B cell (primary cell): Measurements from ENCODE around the gene SLC7A10. TPM values are rescaled to one million over a fixed set of nuclear protein-coding genes. Genes with fewer than 3 reads are reported as not detected.

Experiments used
- ATAC-seq: fragments of 200-7000 bp; cut with Tn5 transposase; one replicate; pipeline ENCODE4 v1.10.0; 2021; ENCODE audit warnings: low read depth, mild to moderate bottlenecking, moderate number of reproducible peaks, moderate library complexity
- CTCF ChIA-PET: fragments of 350-600 bp; sonication (Branson Sonifier 250); formaldehyde crosslinking; loops from one replicate; lab custom pipeline; 2021; ENCODE audit warnings: antibody characterized with exemption, inconsistent platforms; lab: Charles Lee
- POLR2A ChIA-PET: fragments of 350-600 bp; sonication (Branson Sonifier 250); formaldehyde crosslinking; loops from one replicate; lab custom pipeline; 2021; ENCODE audit warnings: antibody characterized with exemption; lab: Charles Lee
- DNase-seq: peaks from one replicate; pipeline ENCODE4 v3.0.0; 2013
- H2AFZ ChIP-seq: 2 replicates; pipeline ENCODE4 v1.6.1; 2012; ENCODE audit warnings: mild to moderate bottlenecking, low read depth, low read length; ENCODE audit not compliant: insufficient read depth, poor library complexity, severe bottlenecking
- H3K27ac ChIP-seq, 2 donors: 1 replicate in 1 of 2; 2 replicates in 1 of 2; pipeline ENCODE4 v1.5.1; 2012 to 2013; ENCODE audit warnings: low read length in 2 of 2, mild to moderate bottlenecking in 2 of 2, moderate library complexity in 1 of 2
- H3K27me3 ChIP-seq, 4 experiments: fragments of 200-600 bp in 1 of 4; sonication (generic) in 1 of 4; replicated peaks in 1 of 4; 1 replicate in 2 of 4; 2 replicates in 2 of 4; pipeline versions ENCODE4 v1.6.1 to v1.7.0; 2013 to 2016; ENCODE audit warnings: low read length in 3 of 4, mild to moderate bottlenecking in 2 of 4, mixed read lengths in 1 of 4, moderate library complexity in 1 of 4; ENCODE audit not compliant: insufficient read depth in 4 of 4, control insufficient read depth in 3 of 4; ENCODE audit errors: control extremely low read depth in 1 of 4
- H3K36me3 ChIP-seq, 2 experiments: replicated peaks in 1 of 2; 1 replicate in 1 of 2; 2 replicates in 1 of 2; pipeline versions ENCODE4 v1.6.1 to v1.7.1; 2013; ENCODE audit warnings: low read length in 1 of 2; ENCODE audit not compliant: insufficient read depth in 2 of 2, control insufficient read depth in 1 of 2; ENCODE audit errors: control extremely low read depth in 1 of 2, extremely low read depth in 1 of 2
- H3K4me1 ChIP-seq, 2 donors: fragments of 200-600 bp in 1 of 2; sonication (generic) in 1 of 2; 1 replicate in 1 of 2; 2 replicates in 1 of 2; pipeline versions ENCODE4 v1.5.1 to v1.6.1; 2013 to 2017; ENCODE audit warnings: low read length in 2 of 2; ENCODE audit not compliant: control insufficient read depth in 2 of 2, insufficient read depth in 2 of 2
- H3K4me2 ChIP-seq: replicated peaks from 2 replicates; pipeline ENCODE3; 2012; ENCODE audit warnings: mild to moderate bottlenecking, low read depth, low read length; ENCODE audit not compliant: poor library complexity, severe bottlenecking
- H3K4me3 ChIP-seq, 5 experiments: fragments of 200-600 bp in 1 of 5; sonication (generic) in 1 of 5; 1 replicate in 3 of 5; 2 replicates in 2 of 5; pipeline versions ENCODE4 v1.5.1 to v1.7.0; 2011 to 2016; ENCODE audit warnings: low read length in 4 of 5, mild to moderate bottlenecking in 4 of 5, low read depth in 2 of 5, control low read depth in 1 of 5, moderate library complexity in 1 of 5; ENCODE audit not compliant: insufficient read depth in 1 of 5; ENCODE audit errors: control extremely low read depth in 1 of 5, extremely low read depth in 1 of 5
- H3K79me2 ChIP-seq: fragments of 200-600 bp; sonication (generic); one replicate; pipeline ENCODE4 v1.6.0; 2016; ENCODE audit warnings: low read length; ENCODE audit not compliant: control insufficient read depth, insufficient read depth
- H3K9ac ChIP-seq: fragments of 200-600 bp; sonication (generic); 2 replicates; pipeline ENCODE4 v1.6.1; 2017; ENCODE audit warnings: mild to moderate bottlenecking, low read length, moderate library complexity
- H3K9me3 ChIP-seq, 3 donors: one replicate each; pipeline versions ENCODE4 v1.6.1 to v1.7.1; 2013; ENCODE audit warnings: low read length in 2 of 3; ENCODE audit not compliant: control insufficient read depth in 2 of 3, insufficient read depth in 1 of 3; ENCODE audit errors: control extremely low read depth in 1 of 3
- H4K20me1 ChIP-seq: 2 replicates; pipeline ENCODE4 v1.6.0; 2012; ENCODE audit warnings: mild to moderate bottlenecking, low read length; ENCODE audit not compliant: insufficient read depth, control insufficient read depth, poor library complexity, severe bottlenecking
- H3K27ac Mint-ChIP-seq: one replicate; pipeline ENCODE4 v1.8.0; 2021; ENCODE audit warnings: mixed read lengths
- H3K27me3 Mint-ChIP-seq: one replicate; pipeline ENCODE4 v1.8.0; 2021; ENCODE audit warnings: mixed read lengths
- H3K4me1 Mint-ChIP-seq: one replicate; pipeline ENCODE4 v1.8.0; 2021; ENCODE audit warnings: mixed read lengths
- H3K4me3 Mint-ChIP-seq: one replicate; pipeline ENCODE4 v1.8.0; 2021; ENCODE audit warnings: mixed read lengths
- H3K9me3 Mint-ChIP-seq: one replicate; pipeline ENCODE4 v1.8.0; 2022; ENCODE audit warnings: mixed read lengths; ENCODE audit not compliant: insufficient read depth
- CTCF ChIP-seq: fragments of 200-600 bp; IDR thresholded peaks from one replicate; pipeline ENCODE4 v1.8.0; 2022; ENCODE audit warnings: antibody characterized with exemption, mild to moderate bottlenecking
- EZH2 ChIP-seq: IDR thresholded peaks from 2 replicates; pipeline ENCODE4 v1.6.1; 2012; ENCODE audit warnings: borderline replicate concordance, low read depth, mild to moderate bottlenecking, moderate library complexity, low read length; ENCODE audit not compliant: insufficient read depth, poor library complexity, severe bottlenecking
- WGBS: methylation state at CpG from one replicate; pipeline ENCODE4 v1.1.5; 2013; ENCODE audit warnings: missing lambda C conversion rate; ENCODE audit not compliant: insufficient coverage; 5-methylcytosine and 5-hydroxymethylcytosine counted together
- intact Hi-C: fragments of 100-400 bp; cut with micrococcal nuclease; formaldehyde crosslinking; loops from one replicate; pipeline ENCODE4 v1.10.0; 2022
- polyA plus RNA-seq: library from polyadenylated mRNA; depleted of rRNA; stranded (reverse); fragments of >200 nt; gene quantifications from 2 replicates; pipeline ENCODE4 v1.2.3, GENCODE V29; 2012
- total RNA-seq, 2 donors: library from RNA; stranded (reverse); fragments of 120-200 nt in 1 of 2; gene quantifications; 1 replicate in 1 of 2; 2 replicates in 1 of 2; pipeline versions ENCODE4 v1.2.3 to v1.2.4, GENCODE V29; 2013 to 2022

SLC7A10 gene
- total and polyA plus RNA-seq, 2 donors (not counting 1 experiment from before 2014, with no cell fraction given), result not detected

GRCh38 chr19:33159893-33160292 lies 65.8 kb downstream of the SLC7A10 start:
- 100% methylated on average over 7 of the region's 8 CpGs for WGBS
- no peak overlapping the region for H3K4me3 Mint-ChIP-seq
- ATAC-seq (no peak), DNase-seq (no peak)
- H2AFZ ChIP-seq, result no peak overlapping the region
- no peaks in the 10 kb centered on the region for H3K9me3 Mint-ChIP-seq
- peaks cover 0 to 4% of the 10 kb centered on the region in 2 donors for H3K4me1 ChIP-seq
- intact Hi-C loops, result no loop called here
- no peaks in the 10 kb centered on the region for H3K27me3 Mint-ChIP-seq
- peaks cover 4% of the 10 kb centered on the region for H3K4me1 Mint-ChIP-seq
- H3K9me3 ChIP-seq, result no peaks in the 10 kb centered on the region
- no peak overlapping the region for H3K27ac ChIP-seq
- ChIA-PET CTCF (interaction anchor here (0.8 to 2.1 kb wide), 4 partner anchors 11 to 24 kb away, joined by 4 to 8 read pairs (median 6); no protein-coding TSS in a partner anchor), POLR2A (no interaction called here)
- H3K27ac Mint-ChIP-seq, result no peak overlapping the region
- H3K27me3 ChIP-seq, result peaks cover 0 to 2% (median 0%) of the 10 kb centered on the region in 4 experiments
- TF ChIP-seq CTCF (no peak), EZH2 (no peak)
- H3K9ac ChIP-seq, result no peak overlapping the region
- no peak overlapping the region for H3K4me3 ChIP-seq
- H3K4me2 ChIP-seq, result no peak overlapping the region
- H3K79me2 ChIP-seq, result no peaks in the 10 kb centered on the region
- H4K20me1 ChIP-seq, result no peaks in the 10 kb centered on the region
- no peaks in the 10 kb centered on the region for H3K36me3 ChIP-seq

- H3K79me2 ChIP-seq, result no peaks in the 10 kb centered on the region
- ChIA-PET CTCF (interaction anchor here (1.3 to 2.1 kb wide), 3 partner anchors 15 to 25 kb away, joined by 6 to 8 read pairs (median 6); no protein-coding TSS in a partner anchor), POLR2A (no interaction called here)
- Mint-ChIP-seq H3K9me3 (no peaks in the 10 kb centered on the region), H3K4me1 (peaks cover 4% of the 10 kb centered on the region), H3K27ac (no peak overlapping the region), H3K4me3 (no peak overlapping the region), H3K27me3 (no peaks in the 10 kb centered on the region)
- no CpG with 5 or more reads among the region's 4 CpGs for WGBS
- DNase-seq, result no peak
- no peaks in the 10 kb centered on the region for H3K36me3 ChIP-seq
- no peak overlapping the region for H3K4me2 ChIP-seq
- H2AFZ ChIP-seq, result no peak overlapping the region
- H3K4me1 ChIP-seq, result peaks cover 0 to 4% of the 10 kb centered on the region in 2 donors
- no peak overlapping the region for H3K9ac ChIP-seq
- TF ChIP-seq CTCF (no peak), EZH2 (no peak)
- H3K27me3 ChIP-seq, result peaks cover 0 to 2% (median 0%) of the 10 kb centered on the region in 4 experiments
- no peaks in the 10 kb centered on the region for H4K20me1 ChIP-seq
- peaks cover 0 to 1% (median 0%) of the 10 kb centered on the region in 3 donors for H3K9me3 ChIP-seq
- no peak for ATAC-seq
- no peak overlapping the region for H3K4me3 ChIP-seq
- intact Hi-C loops, result no loop called here
- no peak overlapping the region for H3K27ac ChIP-seq
Observed at GRCh38 chr19:33159149-33159548, 66.5 kb downstream of the SLC7A10 start.

Other genes starting within 250 kb of the SLC7A10 start
- gene RHPN2, start 161.0 kb downstream of the SLC7A10 start, total RNA-seq, result 5.2 and 5.5 TPM in 2 replicates
- 3.6 and 4.9 TPM in 2 replicates for gene RHPN2, start 161.0 kb downstream of the SLC7A10 start, polyA plus RNA-seq
- gene GPATCH1, start 144.7 kb downstream of the SLC7A10 start, total RNA-seq, result 14.6 and 16.9 TPM in 2 replicates
- 9.9 and 13.6 TPM in 2 replicates for gene GPATCH1, start 144.7 kb downstream of the SLC7A10 start, polyA plus RNA-seq
- 0.47 and 0.51 TPM in 2 replicates for gene WDR88, start 93.7 kb downstream of the SLC7A10 start, total RNA-seq
- not detected in 2 replicates for gene WDR88, start 93.7 kb downstream of the SLC7A10 start, polyA plus RNA-seq
- not detected in 2 replicates for gene LRP3, start 31.5 kb downstream of the SLC7A10 start, total RNA-seq
- gene LRP3, start 31.5 kb downstream of the SLC7A10 start, polyA plus RNA-seq, result 0.10 and 0.13 TPM in 2 replicates
- gene CEBPA, start 76.7 kb upstream of the SLC7A10 start, total RNA-seq, result 1.7 and 2.5 TPM in 2 replicates
- gene CEBPA, start 76.7 kb upstream of the SLC7A10 start, polyA plus RNA-seq, result 1.2 and 2.6 TPM in 2 replicates
- gene CEBPG, start 147.9 kb upstream of the SLC7A10 start, total RNA-seq, result 23.4 and 24.2 TPM in 2 replicates
- gene CEBPG, start 147.9 kb upstream of the SLC7A10 start, polyA plus RNA-seq, result 12.5 and 32.0 TPM in 2 replicates